OCI-LY1 (cell line): ENCODE measurements around the gene TAX1BP1.

ENCODE experiments used
- H2AFZ ChIP-seq: fragments of 200-600 bp; sonication (generic), shearing (Covaris generic); 2 replicates; pipeline ENCODE4 v1.6.0; 2014; ENCODE audit warnings: antibody characterized with exemption, mild to moderate bottlenecking, low read length
- H3F3A ChIP-seq: fragments of 200-600 bp; sonication (generic), shearing (Covaris generic); 2 replicates; pipeline ENCODE4 v1.6.0; 2014; ENCODE audit warnings: mild to moderate bottlenecking, antibody characterized with exemption, low read length, moderate library complexity; ENCODE audit not compliant: insufficient read depth
- H3K27ac ChIP-seq: fragments of 200-600 bp; sonication (generic); 2 replicates; pipeline ENCODE4 v1.5.1; 2014; ENCODE audit warnings: low read length, mixed run types, mild to moderate bottlenecking, low read depth; ENCODE audit not compliant: poor library complexity, severe bottlenecking
- H3K27me3 ChIP-seq: fragments of 200-600 bp; sonication (generic); 2 replicates; pipeline ENCODE4 v1.6.0; 2014; ENCODE audit warnings: antibody characterized with exemption, mild to moderate bottlenecking, low read length, moderate library complexity; ENCODE audit not compliant: insufficient read depth
- H3K36me3 ChIP-seq: fragments of 200-600 bp; sonication (generic); 2 replicates; pipeline ENCODE4 v1.6.1; 2014; ENCODE audit warnings: mild to moderate bottlenecking, antibody characterized with exemption, low read length, moderate library complexity, mixed read lengths; ENCODE audit not compliant: insufficient read depth
- H3K4me1 ChIP-seq: fragments of 200-600 bp; sonication (generic); 2 replicates; pipeline ENCODE4 v1.5.1; 2014; ENCODE audit warnings: mild to moderate bottlenecking, low read length, moderate library complexity; ENCODE audit not compliant: insufficient read depth, severe bottlenecking
- H3K4me2 ChIP-seq: fragments of 200-600 bp; sonication (generic), shearing (Covaris generic); 2 replicates; pipeline ENCODE4 v1.6.1; 2014; ENCODE audit warnings: low read length
- H3K4me3 ChIP-seq: fragments of 200-600 bp; sonication (generic); 2 replicates; pipeline ENCODE4 v1.5.1; 2014; ENCODE audit warnings: low read length, low read depth, mild to moderate bottlenecking, mixed read lengths; ENCODE audit not compliant: poor library complexity, severe bottlenecking
- H3K79me2 ChIP-seq: fragments of 200-600 bp; shearing (Covaris generic); 2 replicates; pipeline ENCODE4 v1.6.1; 2016; ENCODE audit warnings: mixed run types, low read length, mixed read lengths; ENCODE audit not compliant: insufficient read depth
- H3K9ac ChIP-seq: fragments of 200-600 bp; sonication (generic), shearing (Covaris generic); 2 replicates; pipeline ENCODE4 v1.6.1; 2014; ENCODE audit warnings: mild to moderate bottlenecking, low read length, mixed read lengths
- H3K9me2 ChIP-seq: fragments of 200-600 bp; sonication (generic), shearing (Covaris generic); 2 replicates; pipeline ENCODE4 v1.6.1; 2014; ENCODE audit warnings: low read depth, mild to moderate bottlenecking, low read length, mixed read lengths
- H3K9me3 ChIP-seq: fragments of 200-600 bp; shearing (Covaris generic); 2 replicates; pipeline ENCODE4 v1.6.1; 2014; ENCODE audit warnings: low read length, mixed read lengths
- H4K20me1 ChIP-seq: fragments of 200-600 bp; sonication (generic), shearing (Covaris generic); 2 replicates; pipeline ENCODE4 v1.6.0; 2016; ENCODE audit warnings: mild to moderate bottlenecking, low read length; ENCODE audit not compliant: insufficient read depth
- CTCF ChIP-seq: fragments of 200-600 bp; sonication (generic), shearing (Covaris generic); IDR thresholded peaks from 2 replicates; pipeline ENCODE4 v1.5.1; 2017; ENCODE audit warnings: mild to moderate bottlenecking, antibody characterized with exemption, low read length, moderate library complexity, mixed read lengths
- EZH2 ChIP-seq: fragments of 200-600 bp; sonication (generic), shearing (Covaris generic); IDR thresholded peaks from 2 replicates; pipeline ENCODE4 v1.8.0; 2017; ENCODE audit warnings: borderline replicate concordance, mixed run types, mild to moderate bottlenecking, antibody characterized with exemption, low read length, moderate library complexity, mixed read lengths

TAX1BP1 gene

GRCh38 chr7:27767374-27767773 lies 27.4 kb downstream of the TAX1BP1 start:
- H3K9me2 ChIP-seq, result no peaks in the 10 kb centered on the region
- H3K27me3 ChIP-seq, result no peaks in the 10 kb centered on the region
- H3K4me2 ChIP-seq, result no peak overlapping the region
- no peak overlapping the region for H2AFZ ChIP-seq
- TF ChIP-seq EZH2, result no peak
- peaks cover 34% of the 10 kb centered on the region for H3K36me3 ChIP-seq
- no peak overlapping the region for H3K27ac ChIP-seq
- H3K4me3 ChIP-seq, result no peak overlapping the region
- no peaks in the 10 kb centered on the region for H3F3A ChIP-seq
- no peaks in the 10 kb centered on the region for H3K4me1 ChIP-seq
- H3K79me2 ChIP-seq, result 0 out of 2 replicates have a peak, but pooled peaks cover 9% of the 10 kb centered on the region
- no peak overlapping the region for H3K9ac ChIP-seq
- no peaks in the 10 kb centered on the region for H4K20me1 ChIP-seq
- no peaks in the 10 kb centered on the region for H3K9me3 ChIP-seq

GRCh38 chr7:27771111-27771510 lies 31.1 kb downstream of the TAX1BP1 start:
- Histone ChIP-seq H3K4me1 (no peaks in the 10 kb centered on the region), H3K27ac (no peak overlapping the region), H4K20me1 (no peaks in the 10 kb centered on the region), H3K27me3 (no peaks in the 10 kb centered on the region), H3K9me2 (no peaks in the 10 kb centered on the region), H3K9ac (no peak overlapping the region), H3K9me3 (no peaks in the 10 kb centered on the region), H3K79me2 (no peaks in the 10 kb centered on the region), H3K36me3 (peaks cover 28% of the 10 kb centered on the region; the same call in 1 of the 2 replicates), H2AFZ (no peak overlapping the region), H3F3A (no peaks in the 10 kb centered on the region), H3K4me3 (no peak overlapping the region), H3K4me2 (no peak overlapping the region)
- TF ChIP-seq CTCF (no peak), EZH2 (no peak)

GRCh38 chr7:27774717-27775328 lies 34.9 kb downstream of the TAX1BP1 start:
- TF ChIP-seq EZH2, result no peak
- TF ChIP-seq CTCF, result peak; percentile 98

GRCh38 chr7:27775782-27776181 lies 35.8 kb downstream of the TAX1BP1 start:
- H3K4me2 ChIP-seq, result no peak overlapping the region
- no peaks in the 10 kb centered on the region for H3K27me3 ChIP-seq
- peaks cover 2% of the 10 kb centered on the region; the same call in 1 of the 2 replicates for H3K79me2 ChIP-seq
- H3K27ac ChIP-seq, result no peak overlapping the region
- no peak overlapping the region for H2AFZ ChIP-seq
- no peaks in the 10 kb centered on the region for H3K9me3 ChIP-seq
- H3K4me1 ChIP-seq, result no peaks in the 10 kb centered on the region
- H3K36me3 ChIP-seq, result peaks cover 12% of the 10 kb centered on the region; the same call in 1 of the 2 replicates
- H3K9ac ChIP-seq, result no peak overlapping the region
- no peaks in the 10 kb centered on the region for H4K20me1 ChIP-seq
- TF ChIP-seq CTCF (no peak), EZH2 (no peak)
- no peak overlapping the region for H3K4me3 ChIP-seq
- H3K9me2 ChIP-seq, result no peaks in the 10 kb centered on the region
- H3F3A ChIP-seq, result no peaks in the 10 kb centered on the region

More at GRCh38 chr7:27774717-27775328, 34.9 kb downstream of the TAX1BP1 start:
- no peak overlapping the region for H3K27ac ChIP-seq
- no peaks in the 10 kb centered on the region for H4K20me1 ChIP-seq
- H3F3A ChIP-seq, result no peaks in the 10 kb centered on the region
- H2AFZ ChIP-seq, result no peak overlapping the region
- no peaks in the 10 kb centered on the region for H3K9me3 ChIP-seq
- no peaks in the 10 kb centered on the region for H3K4me1 ChIP-seq
- no peaks in the 10 kb centered on the region for H3K27me3 ChIP-seq
- no peaks in the 10 kb centered on the region for H3K9me2 ChIP-seq
- peaks cover 2% of the 10 kb centered on the region; the same call in 1 of the 2 replicates for H3K79me2 ChIP-seq
- H3K36me3 ChIP-seq, result peaks cover 22% of the 10 kb centered on the region; the same call in 1 of the 2 replicates
- H3K9ac ChIP-seq, result no peak overlapping the region
- H3K4me3 ChIP-seq, result no peak overlapping the region
- H3K4me2 ChIP-seq, result no peak overlapping the region
